SJSA1 (cell line): ENCODE data around the gene C12orf75. TPM values are rescaled to one million over a fixed set of nuclear protein-coding genes. Genes with fewer than 3 reads are reported as not detected.
"Not testable (repeated sequence)": the region's sequence is repeated elsewhere in the genome, so short reads cannot be mapped to it uniquely, and the experiment has no call there.

Experiments used
- DNase-seq, 2 experiments: peaks; one replicate each; pipeline ENCODE4 v3.0.0-alpha.2; 2015 to 2020; ENCODE audit warnings: low spot score in 2 of 2, low read depth in 1 of 2
- H3K27ac ChIP-seq: fragments of 250-450 bp; sonication (Bioruptor Pico); 2 replicates; pipeline ENCODE4 v1.5.1; 2020; ENCODE audit warnings: mild to moderate bottlenecking, moderate library complexity
- H3K27me3 ChIP-seq: fragments of 250-450 bp; sonication (Bioruptor Pico); replicated peaks from 2 replicates; pipeline ENCODE4 v1.5.1; 2020; ENCODE audit warnings: mild to moderate bottlenecking, moderate library complexity
- H3K36me3 ChIP-seq: fragments of 250-450 bp; sonication (Bioruptor Pico); 2 replicates; pipeline ENCODE4 v1.5.1; 2020; ENCODE audit warnings: mild to moderate bottlenecking
- H3K4me1 ChIP-seq: fragments of 250-450 bp; sonication (Bioruptor Pico); replicated peaks from 2 replicates; pipeline ENCODE4 v1.6.1; 2021; ENCODE audit warnings: mild to moderate bottlenecking
- H3K4me3 ChIP-seq: fragments of 250-450 bp; sonication (Bioruptor Pico); 2 replicates; pipeline ENCODE4 v1.5.1; 2020; ENCODE audit warnings: mild to moderate bottlenecking
- H3K9me3 ChIP-seq: fragments of 250-450 bp; sonication (Bioruptor Pico); replicated peaks from 2 replicates; pipeline ENCODE4 v1.5.1; 2020; ENCODE audit warnings: mild to moderate bottlenecking
- total RNA-seq: library from RNA; depleted of rRNA; stranded (reverse); fragments of >200 nt; shearing (Covaris generic); gene quantifications from 2 replicates; pipeline ENCODE4 v1.2.3, GENCODE V29; 2014

Gene C12orf75
- total RNA-seq, 1 experiment from 2014 or later: 288 TPM

GRCh38 chr12:105332925-105333324 is 2.4 kb downstream of the C12orf75 start:
- H3K4me1 ChIP-seq: peaks cover 52% of the 10 kb centered on the region
- H3K27me3 ChIP-seq: no peaks in the 10 kb centered on the region
- no peaks in the 10 kb centered on the region for H3K9me3 ChIP-seq
- peaks cover 13% of the 10 kb centered on the region for H3K36me3 ChIP-seq
- H3K27ac ChIP-seq: no peak overlapping the region
- peak in 1 of 2 experiments; percentile 2 for DNase-seq
- no peak overlapping the region for H3K4me3 ChIP-seq

GRCh38 chr12:105334001-105334400 is 3.5 kb downstream of the C12orf75 start:
- peaks cover 50% of the 10 kb centered on the region for H3K4me1 ChIP-seq
- H3K27ac ChIP-seq: no peak overlapping the region
- no peak overlapping the region for H3K4me3 ChIP-seq
- H3K9me3 ChIP-seq: no peaks in the 10 kb centered on the region
- peak in 1 of 2 experiments; percentile 8 for DNase-seq
- H3K27me3 ChIP-seq: no peaks in the 10 kb centered on the region
- peaks cover 13% of the 10 kb centered on the region for H3K36me3 ChIP-seq

DNA sequence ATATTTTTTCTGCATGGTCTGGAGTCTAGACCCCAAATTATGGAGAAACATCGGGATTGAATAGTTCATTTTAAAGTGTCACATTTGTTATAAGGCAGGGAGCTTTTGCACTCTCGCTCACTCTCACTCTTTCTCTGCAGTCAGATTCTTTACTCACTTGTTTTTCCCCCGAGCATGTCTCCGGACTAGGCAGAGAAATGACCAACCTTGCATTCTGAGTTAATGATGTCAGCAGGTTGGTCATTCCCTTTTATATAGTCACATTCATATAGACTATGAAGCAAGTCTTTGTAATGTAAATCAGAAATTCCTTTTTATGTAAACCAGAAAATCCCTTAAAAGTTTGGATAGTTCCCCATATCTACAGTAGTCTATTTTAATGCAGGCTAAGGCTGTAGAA is 4.1 kb downstream of the C12orf75 start:
- Histone ChIP-seq H3K4me3 (no peak overlapping the region), H3K27ac (peak overlapping the region; percentile 20; the same call in 1 of the 2 replicates), H3K9me3 (no peaks in the 10 kb centered on the region), H3K4me1 (peaks cover 50% of the 10 kb centered on the region), H3K36me3 (peaks cover 13% of the 10 kb centered on the region), H3K27me3 (no peaks in the 10 kb centered on the region)
- DNase-seq: peak in 1 of 2 experiments; percentile 28

DNA sequence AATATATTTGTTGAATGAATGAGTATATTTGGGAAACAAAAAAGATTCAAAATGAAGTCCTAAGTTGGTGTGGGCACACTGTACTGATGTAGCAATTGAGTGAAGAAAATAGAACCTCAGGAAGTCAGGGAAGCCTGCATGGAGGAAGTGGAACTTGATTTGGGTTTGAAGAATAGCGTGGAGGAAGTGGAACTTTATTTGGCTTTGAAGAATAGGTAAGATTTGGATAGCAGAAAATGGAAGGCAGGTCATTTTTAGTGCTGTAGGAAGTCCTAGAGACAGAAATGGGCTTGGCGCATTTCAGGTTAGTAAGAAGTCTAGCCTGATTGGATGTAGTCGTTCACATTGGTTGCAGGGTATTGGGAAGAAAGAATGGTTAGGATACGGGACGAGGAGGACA is 5.4 kb downstream of the C12orf75 start:
- Histone ChIP-seq H3K4me1 (peaks cover 43% of the 10 kb centered on the region), H3K9me3 (peaks cover 2% of the 10 kb centered on the region; the same call in 1 of the 2 replicates), H3K36me3 (peaks cover 23% of the 10 kb centered on the region), H3K4me3 (no peak overlapping the region), H3K27me3 (no peaks in the 10 kb centered on the region), H3K27ac (no peak overlapping the region; the same call in 1 of the 2 replicates)
- DNase-seq: peak in 1 of 2 experiments; percentile 8

DNA sequence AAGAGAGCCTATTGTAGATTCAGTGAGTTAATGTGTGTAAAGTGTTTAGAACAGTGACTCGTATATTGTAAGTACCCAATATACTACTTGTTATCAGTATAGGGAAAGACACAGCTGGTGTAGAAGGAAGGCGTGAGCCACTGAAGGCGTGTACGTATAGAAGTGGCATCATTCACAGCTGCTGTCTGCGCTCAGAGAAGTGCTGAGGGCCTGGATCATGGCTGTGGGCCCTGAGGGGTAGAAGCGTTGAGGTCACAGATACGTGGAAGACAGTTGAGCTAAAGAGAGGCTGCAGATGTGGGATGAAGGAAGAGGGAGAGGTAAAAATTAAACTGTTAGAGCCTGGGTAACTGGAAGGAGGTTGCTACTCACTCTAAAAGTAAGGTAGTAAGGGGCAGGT is 5.9 kb downstream of the C12orf75 start:
- Histone ChIP-seq H3K27me3 (no peaks in the 10 kb centered on the region), H3K27ac (no peak overlapping the region), H3K4me3 (no peak overlapping the region), H3K4me1 (peaks cover 43% of the 10 kb centered on the region), H3K36me3 (peaks cover 28% of the 10 kb centered on the region), H3K9me3 (peaks cover 2% of the 10 kb centered on the region; the same call in 1 of the 2 replicates)
- peak in 1 of 2 experiments; percentile 3 for DNase-seq

GRCh38 chr12:105337391-105337790 is 6.9 kb downstream of the C12orf75 start:
- no peak overlapping the region for H3K27ac ChIP-seq
- H3K27me3 ChIP-seq: no peaks in the 10 kb centered on the region
- peaks cover 34% of the 10 kb centered on the region for H3K4me1 ChIP-seq
- H3K4me3 ChIP-seq: no peak overlapping the region
- peaks cover 2% of the 10 kb centered on the region; the same call in 1 of the 2 replicates for H3K9me3 ChIP-seq
- peaks cover 25% of the 10 kb centered on the region for H3K36me3 ChIP-seq
- peak in 1 of 2 experiments; percentile 5 for DNase-seq

GRCh38 chr12:105338966-105339365 is 8.5 kb downstream of the C12orf75 start:
- Histone ChIP-seq H3K27me3 (no peaks in the 10 kb centered on the region), H3K4me1 (peaks cover 21% of the 10 kb centered on the region), H3K27ac (no peak overlapping the region), H3K4me3 (no peak overlapping the region), H3K36me3 (peaks cover 26% of the 10 kb centered on the region), H3K9me3 (peaks cover 2% of the 10 kb centered on the region; the same call in 1 of the 2 replicates)
- no peak for DNase-seq

DNA sequence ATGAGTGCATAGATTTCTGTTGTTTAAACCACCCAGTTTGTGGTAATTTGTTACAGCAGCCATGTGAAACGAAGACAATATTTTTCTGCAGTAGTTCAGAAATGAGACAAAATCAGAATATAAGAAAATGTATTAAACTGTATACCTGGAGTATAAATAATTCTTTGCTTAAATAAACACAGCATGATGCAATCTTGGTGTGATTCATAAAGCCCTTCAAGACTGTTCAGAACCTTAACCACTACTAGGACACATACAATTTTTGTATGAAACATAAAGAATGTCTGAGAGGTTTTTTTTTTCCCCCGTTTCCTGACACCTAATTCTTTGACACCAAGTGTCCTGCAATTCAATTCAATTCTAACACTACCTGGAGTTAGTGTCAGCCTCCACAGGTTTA is 10.5 kb downstream of the C12orf75 start:
- no peak for DNase-seq
- peaks cover under 1% of the 10 kb centered on the region; the same call in 1 of the 2 replicates for H3K4me1 ChIP-seq
- no peak overlapping the region for H3K27ac ChIP-seq
- H3K36me3 ChIP-seq: peaks cover 28% of the 10 kb centered on the region
- H3K4me3 ChIP-seq: no peak overlapping the region
- no peaks in the 10 kb centered on the region for H3K27me3 ChIP-seq
- peaks cover 2% of the 10 kb centered on the region; the same call in 1 of the 2 replicates for H3K9me3 ChIP-seq

DNA sequence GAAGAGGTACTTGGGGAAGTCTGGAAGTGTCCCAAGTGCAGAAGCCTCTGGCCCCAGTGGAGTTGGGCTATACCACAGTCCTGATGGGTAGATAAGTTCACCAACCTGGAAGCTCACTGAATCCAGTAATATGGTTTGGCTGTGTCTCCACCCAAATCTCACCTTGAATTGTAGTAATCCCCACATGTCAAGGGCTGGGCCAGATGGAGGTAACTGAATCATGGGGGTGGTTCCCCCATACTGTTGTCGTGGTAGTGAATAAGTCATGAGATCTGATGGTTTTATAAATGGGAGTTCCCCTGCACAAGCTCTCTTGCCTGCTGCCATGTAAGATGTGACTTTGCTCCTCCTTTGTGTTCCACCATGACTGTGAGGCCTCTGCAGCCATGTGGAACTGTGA is 11.1 kb downstream of the C12orf75 start:
- H3K36me3 ChIP-seq: peaks cover 28% of the 10 kb centered on the region
- H3K4me1 ChIP-seq, DNase-seq, H3K9me3 ChIP-seq, H3K27me3 ChIP-seq, H3K27ac ChIP-seq, H3K4me3 ChIP-seq: not testable (repeated sequence)

- H3K4me3 ChIP-seq: no peak overlapping the region
- peaks cover 2% of the 10 kb centered on the region; the same call in 1 of the 2 replicates for H3K9me3 ChIP-seq
- H3K4me1 ChIP-seq: no peaks in the 10 kb centered on the region
- DNase-seq: no peak
- no peaks in the 10 kb centered on the region for H3K27me3 ChIP-seq
- no peak overlapping the region for H3K27ac ChIP-seq
- H3K36me3 ChIP-seq: peaks cover 28% of the 10 kb centered on the region
These were observed 12.0 kb downstream of the C12orf75 start for GRCh38 chr12:105342464-105342863.

DNA sequence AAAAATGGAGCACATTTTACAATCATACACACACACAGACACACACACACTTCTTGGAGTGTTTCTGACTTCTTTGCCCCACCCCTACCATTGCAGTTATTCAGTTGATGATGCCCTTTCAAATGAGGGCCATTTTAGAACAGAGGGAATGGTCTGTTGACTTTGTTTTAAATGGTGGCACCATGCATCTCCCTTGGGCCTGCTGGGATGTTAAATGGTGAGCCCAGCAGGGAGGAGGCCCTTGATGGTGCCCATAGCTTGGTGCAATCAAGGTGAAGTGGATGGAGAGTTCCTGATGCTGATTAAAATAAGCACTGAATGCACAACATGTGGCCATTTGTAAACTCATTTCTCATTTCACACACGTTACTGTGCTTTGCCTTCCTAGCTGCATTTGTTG is 13.3 kb downstream of the C12orf75 start:
- Histone ChIP-seq H3K36me3 (peaks cover 28% of the 10 kb centered on the region), H3K27ac (no peak overlapping the region), H3K4me1 (no peaks in the 10 kb centered on the region), H3K9me3 (peaks cover 2% of the 10 kb centered on the region; the same call in 1 of the 2 replicates), H3K27me3 (no peaks in the 10 kb centered on the region), H3K4me3 (no peak overlapping the region)
- DNase-seq: no peak

DNA sequence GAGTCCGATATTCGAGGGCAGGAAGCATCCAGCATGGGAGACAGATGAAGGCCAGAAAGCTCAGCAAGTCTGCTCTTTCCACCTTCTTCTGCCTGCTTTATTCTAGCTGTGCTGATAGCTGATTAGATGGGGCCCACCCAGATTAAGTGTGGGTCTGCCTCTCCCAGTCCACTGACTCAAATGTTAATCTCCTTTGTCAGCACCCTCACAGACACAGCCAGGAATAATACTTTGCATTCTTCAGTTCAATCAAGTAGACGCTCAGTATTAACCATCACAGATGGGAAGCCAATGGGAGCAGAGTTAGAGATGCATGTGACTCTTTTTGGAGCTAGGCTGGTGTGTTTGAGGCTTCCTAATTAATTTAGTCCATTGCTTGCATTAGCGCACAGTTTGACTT is 17.0 kb downstream of the C12orf75 start:
- DNase-seq: no peak
- Histone ChIP-seq H3K27me3 (no peaks in the 10 kb centered on the region), H3K27ac (no peak overlapping the region), H3K36me3 (peaks cover 18% of the 10 kb centered on the region), H3K9me3 (no peaks in the 10 kb centered on the region), H3K4me3 (no peak overlapping the region), H3K4me1 (peaks cover under 1% of the 10 kb centered on the region; the same call in 1 of the 2 replicates)

- Histone ChIP-seq H3K36me3 (peaks cover 23% of the 10 kb centered on the region), H3K27me3 (no peaks in the 10 kb centered on the region), H3K4me3 (no peak overlapping the region), H3K9me3 (no peaks in the 10 kb centered on the region), H3K27ac (no peak overlapping the region), H3K4me1 (peaks cover 7% of the 10 kb centered on the region)
- DNase-seq: no peak
These were observed 17.7 kb downstream of the C12orf75 start for GRCh38 chr12:105348142-105348541.

DNA sequence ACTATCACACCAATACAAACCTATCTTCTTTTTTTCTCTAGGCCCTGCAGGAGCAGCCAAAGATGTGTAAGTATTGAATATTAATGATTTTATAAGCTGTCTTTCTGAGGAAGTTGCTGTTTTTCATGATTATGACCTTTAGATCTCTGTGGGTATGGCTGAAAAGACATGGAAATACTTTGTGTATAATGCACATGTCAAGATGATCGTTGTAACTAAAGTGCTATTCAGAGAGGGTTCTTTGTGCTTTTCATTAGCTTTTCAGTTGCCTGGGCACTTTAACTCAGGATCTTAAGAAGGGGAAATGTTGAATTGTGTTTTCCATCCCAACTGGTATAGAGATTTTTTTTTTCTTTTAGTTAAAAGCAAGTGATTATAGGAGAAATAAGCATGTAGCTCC is 18.1 kb downstream of the C12orf75 start:
- no peak for DNase-seq
- Histone ChIP-seq H3K4me1 (peaks cover 7% of the 10 kb centered on the region), H3K27ac (no peak overlapping the region), H3K36me3 (peaks cover 23% of the 10 kb centered on the region), H3K4me3 (no peak overlapping the region), H3K9me3 (no peaks in the 10 kb centered on the region), H3K27me3 (no peaks in the 10 kb centered on the region)

DNA sequence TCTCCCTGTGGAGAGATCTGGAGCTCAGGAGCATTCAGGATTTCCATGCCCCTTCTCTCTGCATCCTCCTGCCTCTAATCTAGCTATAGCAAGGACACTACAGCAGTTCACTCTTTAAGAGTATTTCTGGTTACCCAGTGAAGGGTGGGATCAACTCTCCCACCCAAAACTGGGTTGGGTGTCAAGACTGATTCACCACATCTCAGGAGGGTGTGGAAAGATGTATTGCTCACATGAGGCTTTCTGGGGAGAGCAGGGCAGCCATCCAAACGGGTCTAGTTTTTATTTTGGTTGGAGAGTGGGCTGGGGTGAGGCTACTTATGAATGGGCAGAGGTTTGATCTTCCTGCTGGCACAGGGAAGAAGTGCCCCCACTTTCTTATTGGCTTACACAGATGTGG is 18.6 kb downstream of the C12orf75 start:
- H3K9me3 ChIP-seq: no peaks in the 10 kb centered on the region
- peaks cover 23% of the 10 kb centered on the region for H3K36me3 ChIP-seq
- H3K4me1 ChIP-seq: peaks cover 7% of the 10 kb centered on the region
- DNase-seq: no peak
- no peak overlapping the region for H3K27ac ChIP-seq
- no peak overlapping the region for H3K4me3 ChIP-seq
- no peaks in the 10 kb centered on the region for H3K27me3 ChIP-seq
